GM21786 (cell line): ENCODE measurements around the gene NR2C1.

Experiments used
- ATAC-seq: cut with Tn5 transposase; IDR thresholded peaks from one replicate; pipeline ENCODE4 v1.9.1; 2021; ENCODE audit not compliant: unreplicated experiment

NR2C1 gene

GRCh38 chr12:95085612-95086011 lies 12.2 kb upstream of the NR2C1 start:
- ATAC-seq = no peak

- no peak for ATAC-seq
Observed at GRCh38 chr12:95083938-95084337, 10.5 kb upstream of the NR2C1 start.

DNA sequence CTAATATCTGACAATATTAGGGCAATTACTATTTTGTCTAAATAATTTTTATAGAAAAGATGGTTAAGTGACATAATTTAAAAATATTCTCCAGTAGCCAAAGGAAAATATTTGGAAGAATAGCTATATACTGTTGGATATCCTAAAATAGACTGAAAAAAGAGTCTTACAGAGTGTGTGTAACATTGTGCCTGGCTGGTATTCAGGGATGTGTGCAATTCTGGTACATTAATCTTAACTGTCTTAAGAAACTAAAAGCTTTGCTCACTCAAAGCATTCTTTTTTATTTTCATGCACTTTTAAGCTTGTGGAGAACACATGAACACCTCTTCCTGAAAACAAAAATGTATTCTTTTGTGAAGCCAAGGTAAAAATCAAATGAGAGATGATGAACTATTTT lies 10.1 kb upstream of the NR2C1 start:
- no peak for ATAC-seq

GRCh38 chr12:95077341-95077740 lies 3.9 kb upstream of the NR2C1 start:
- no peak for ATAC-seq

- ATAC-seq = no peak
Observed at GRCh38 chr12:95074766-95075165, 1.3 kb upstream of the NR2C1 start.

- ATAC-seq = no peak
Observed at GRCh38 chr12:95073698-95074520, 491 bp upstream of the NR2C1 start.

- ATAC-seq = no peak
Observed at GRCh38 chr12:95070378-95070777, 3.0 kb downstream of the NR2C1 start.

GRCh38 chr12:95066091-95066855 lies 7.1 kb downstream of the NR2C1 start:
- no peak for ATAC-seq

GRCh38 chr12:95060951-95061350 lies 12.5 kb downstream of the NR2C1 start:
- no peak for ATAC-seq

DNA sequence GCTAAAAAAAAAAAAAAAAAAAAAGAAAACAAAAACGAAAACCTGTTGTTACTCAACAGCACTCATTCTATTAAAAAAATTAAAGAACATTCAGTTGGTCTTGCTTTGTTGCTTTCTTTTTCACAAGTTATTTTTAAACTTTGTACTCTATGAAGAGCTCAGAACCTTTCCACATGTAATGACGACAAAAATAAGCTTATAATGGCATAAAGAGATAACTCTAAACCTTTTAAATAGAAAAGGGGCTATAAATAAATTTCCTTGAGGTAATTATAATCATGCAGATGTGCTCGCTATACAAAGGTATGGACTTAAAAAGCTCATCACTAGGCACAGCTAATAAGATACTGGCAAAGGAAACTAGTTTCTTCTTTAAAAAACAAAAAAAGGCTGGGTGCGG lies 13.4 kb downstream of the NR2C1 start:
- no peak for ATAC-seq

GRCh38 chr12:95057424-95057823 lies 16.0 kb downstream of the NR2C1 start:
- ATAC-seq = no peak

DNA sequence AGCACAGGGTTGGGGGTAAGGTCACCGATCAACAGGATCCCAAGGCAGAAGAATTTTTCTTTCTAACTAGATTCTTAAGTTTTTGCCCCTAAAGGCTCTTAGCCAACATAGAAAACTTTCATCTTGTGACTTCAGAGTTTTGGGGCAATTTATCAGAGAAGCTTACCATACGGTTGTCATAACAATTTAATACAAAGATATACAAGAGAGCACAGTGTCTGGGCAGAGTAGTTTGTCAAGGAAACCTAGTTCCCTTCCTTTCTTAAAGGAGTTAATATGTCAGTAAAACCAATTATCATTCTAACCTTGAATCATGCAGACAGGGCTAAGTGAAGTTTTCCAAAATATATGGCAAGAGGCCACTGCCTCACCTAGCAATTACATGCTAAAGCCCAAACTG lies 18.4 kb downstream of the NR2C1 start:
- no peak for ATAC-seq

- no peak for ATAC-seq
Observed at GRCh38 chr12:95054206-95054605, 19.2 kb downstream of the NR2C1 start.

DNA sequence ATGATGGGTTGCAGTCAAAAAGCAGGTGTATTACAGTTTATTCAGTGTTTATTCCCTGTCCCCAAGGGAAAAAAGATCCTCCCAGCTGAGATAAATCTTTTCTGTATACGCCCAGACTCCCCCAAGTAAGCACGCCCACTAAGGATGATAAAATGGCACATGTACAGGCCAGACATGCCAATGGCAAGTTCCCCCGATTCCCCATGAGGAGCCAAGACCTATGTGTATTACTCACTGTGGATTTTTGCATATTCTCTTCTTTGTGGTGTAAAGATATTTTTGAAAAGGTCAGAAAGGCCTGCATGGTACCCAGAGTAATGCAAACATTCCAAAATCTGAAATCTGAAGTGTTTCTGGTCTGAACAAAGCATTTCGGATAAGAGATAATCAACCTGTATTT lies 22.2 kb downstream of the NR2C1 start:
- no peak for ATAC-seq

GRCh38 chr12:95037906-95038305 lies 35.5 kb downstream of the NR2C1 start:
- ATAC-seq = no peak

GRCh38 chr12:95034750-95035149 lies 38.7 kb downstream of the NR2C1 start:
- ATAC-seq = no peak

- ATAC-seq = no peak
Observed at GRCh38 chr12:95022477-95022876, 50.9 kb downstream of the NR2C1 start.

- no peak for ATAC-seq
Observed at GRCh38 chr12:95017482-95017881, 55.9 kb downstream of the NR2C1 start.

- ATAC-seq = no peak
Observed at GRCh38 chr12:95016120-95016519, 57.3 kb downstream of the NR2C1 start.

- no peak for ATAC-seq
Observed at GRCh38 chr12:95014554-95014953, 58.9 kb downstream of the NR2C1 start.

- no peak for ATAC-seq
Observed at GRCh38 chr12:95006206-95006605, 67.2 kb downstream of the NR2C1 start.

DNA sequence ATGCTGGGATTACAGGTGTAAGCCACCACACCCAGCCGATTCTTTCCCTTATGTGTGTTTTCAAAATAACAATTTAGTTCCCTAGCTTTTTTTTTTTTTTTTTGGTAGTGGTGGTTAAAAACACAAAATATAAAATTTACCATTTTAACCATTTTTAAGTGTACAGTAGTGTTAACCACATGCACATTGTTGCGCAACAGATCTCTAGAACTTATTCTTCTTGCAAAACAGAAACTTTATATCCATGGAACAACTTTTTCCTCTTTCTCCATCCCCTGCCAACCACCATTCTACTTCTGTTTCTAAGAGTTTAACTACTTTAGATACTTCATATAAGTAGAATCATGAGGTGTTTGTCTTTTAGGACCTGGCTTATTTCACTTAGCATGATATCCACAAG lies 68.8 kb downstream of the NR2C1 start:
- no peak for ATAC-seq
